Duodenal mucosa (tissue), 2 donors: ENCODE data around the gene SPDYE5.

Experiments
- H3K27ac ChIP-seq: one replicate; pipeline ENCODE4 v1.7.0; 2013; ENCODE audit warnings: low read depth, low read length
- H3K27me3 ChIP-seq, 2 donors: one replicate each; pipeline ENCODE4 v1.7.0; 2013; ENCODE audit warnings: low read length in 2 of 2, control low read depth in 1 of 2; ENCODE audit not compliant: insufficient read depth in 2 of 2, control insufficient read depth in 1 of 2
- H3K36me3 ChIP-seq, 2 donors: one replicate each; pipeline ENCODE4 v1.7.0; 2013; ENCODE audit warnings: low read length in 2 of 2, control low read depth in 1 of 2; ENCODE audit not compliant: insufficient read depth in 2 of 2, control insufficient read depth in 1 of 2
- H3K4me1 ChIP-seq, 2 donors: one replicate each; pipeline ENCODE4 v1.7.0; 2013; ENCODE audit warnings: low read length in 2 of 2, control low read depth in 1 of 2; ENCODE audit not compliant: insufficient read depth in 2 of 2, control insufficient read depth in 1 of 2
- H3K4me3 ChIP-seq, 2 donors: one replicate each; pipeline ENCODE4 v1.7.0; 2013; ENCODE audit warnings: low read length in 2 of 2, low read depth in 1 of 2
- H3K9ac ChIP-seq, 2 donors: one replicate each; pipeline ENCODE4 v1.7.0; 2013; ENCODE audit warnings: low read length in 2 of 2, low read depth in 1 of 2
- H3K9me3 ChIP-seq, 2 donors: one replicate each; pipeline ENCODE4 v1.7.0; 2013; ENCODE audit warnings: low read length in 2 of 2, control low read depth in 1 of 2; ENCODE audit not compliant: control insufficient read depth in 1 of 2

SPDYE5 gene

GRCh38 chr7:75536491-75536890, 44.4 kb downstream of the SPDYE5 start:
- Histone ChIP-seq H3K9ac (no peak overlapping the region), H3K36me3 (peaks cover 3 to 16% of the 10 kb centered on the region in 2 donors), H3K27me3 (no peaks in the 10 kb centered on the region), H3K9me3 (no peaks in the 10 kb centered on the region), H3K27ac (no peak overlapping the region), H3K4me3 (no peak overlapping the region), H3K4me1 (no peaks in the 10 kb centered on the region)

DNA sequence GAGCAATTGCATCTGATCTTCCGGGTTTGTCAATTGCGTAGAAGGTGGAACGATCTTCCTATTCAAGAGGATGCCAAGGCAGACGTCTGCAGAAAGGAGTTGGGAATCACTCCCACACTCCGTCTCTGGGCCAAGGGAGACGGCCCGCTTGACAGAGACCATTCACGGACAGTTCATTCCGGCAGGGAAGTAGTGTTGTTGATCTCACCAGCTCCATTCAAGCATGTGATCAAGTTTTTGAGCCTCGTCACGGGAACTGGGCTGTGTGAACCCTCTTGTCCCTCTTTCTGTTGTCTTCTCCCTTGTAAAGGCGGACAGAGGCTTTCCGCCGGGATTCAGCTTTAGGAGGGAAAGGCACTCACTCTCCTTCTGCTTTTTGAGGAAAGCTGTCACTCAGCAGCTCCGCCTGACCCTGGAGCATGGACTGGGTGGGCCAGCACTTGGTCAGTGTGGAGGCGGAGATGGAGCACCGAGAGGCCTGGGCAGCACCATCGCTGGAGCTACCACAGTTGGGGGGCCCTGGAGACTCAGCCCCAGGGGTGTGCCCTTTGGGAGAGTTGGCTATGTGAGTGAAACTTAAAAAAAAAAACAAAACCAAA, 44.9 kb downstream of the SPDYE5 start:
- no peaks in the 10 kb centered on the region for H3K9me3 ChIP-seq
- no peak overlapping the region for H3K27ac ChIP-seq
- H3K9ac ChIP-seq: no peak overlapping the region
- H3K27me3 ChIP-seq: no peaks in the 10 kb centered on the region
- H3K4me3 ChIP-seq: no peak overlapping the region
- no peaks in the 10 kb centered on the region for H3K4me1 ChIP-seq
- H3K36me3 ChIP-seq: peaks cover 3 to 16% of the 10 kb centered on the region in 2 donors

DNA sequence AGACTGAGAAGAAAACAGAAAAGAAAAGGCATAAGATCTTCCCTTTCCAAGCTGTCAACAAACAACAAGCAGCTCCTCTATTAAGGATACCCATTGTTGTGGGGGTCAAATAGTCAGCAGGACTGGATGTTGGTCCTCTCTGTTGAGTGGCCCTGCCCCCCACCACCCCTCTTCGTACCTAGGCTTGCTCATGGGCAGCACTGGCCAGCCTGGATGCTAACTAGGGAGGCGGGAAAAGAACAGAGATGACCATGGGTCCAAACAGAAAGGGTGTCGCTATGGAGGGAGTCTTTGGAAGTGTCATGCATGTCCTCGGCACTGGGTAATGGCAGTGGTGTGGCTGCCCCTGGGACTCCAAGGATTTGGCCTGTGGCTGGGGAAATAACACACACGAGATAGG, 45.6 kb downstream of the SPDYE5 start:
- H3K4me3 ChIP-seq: no peak overlapping the region
- H3K4me1 ChIP-seq: no peaks in the 10 kb centered on the region
- no peaks in the 10 kb centered on the region for H3K9me3 ChIP-seq
- H3K27ac ChIP-seq: no peak overlapping the region
- peaks cover 3 to 16% of the 10 kb centered on the region in 2 donors for H3K36me3 ChIP-seq
- H3K27me3 ChIP-seq: no peaks in the 10 kb centered on the region
- no peak overlapping the region for H3K9ac ChIP-seq

DNA sequence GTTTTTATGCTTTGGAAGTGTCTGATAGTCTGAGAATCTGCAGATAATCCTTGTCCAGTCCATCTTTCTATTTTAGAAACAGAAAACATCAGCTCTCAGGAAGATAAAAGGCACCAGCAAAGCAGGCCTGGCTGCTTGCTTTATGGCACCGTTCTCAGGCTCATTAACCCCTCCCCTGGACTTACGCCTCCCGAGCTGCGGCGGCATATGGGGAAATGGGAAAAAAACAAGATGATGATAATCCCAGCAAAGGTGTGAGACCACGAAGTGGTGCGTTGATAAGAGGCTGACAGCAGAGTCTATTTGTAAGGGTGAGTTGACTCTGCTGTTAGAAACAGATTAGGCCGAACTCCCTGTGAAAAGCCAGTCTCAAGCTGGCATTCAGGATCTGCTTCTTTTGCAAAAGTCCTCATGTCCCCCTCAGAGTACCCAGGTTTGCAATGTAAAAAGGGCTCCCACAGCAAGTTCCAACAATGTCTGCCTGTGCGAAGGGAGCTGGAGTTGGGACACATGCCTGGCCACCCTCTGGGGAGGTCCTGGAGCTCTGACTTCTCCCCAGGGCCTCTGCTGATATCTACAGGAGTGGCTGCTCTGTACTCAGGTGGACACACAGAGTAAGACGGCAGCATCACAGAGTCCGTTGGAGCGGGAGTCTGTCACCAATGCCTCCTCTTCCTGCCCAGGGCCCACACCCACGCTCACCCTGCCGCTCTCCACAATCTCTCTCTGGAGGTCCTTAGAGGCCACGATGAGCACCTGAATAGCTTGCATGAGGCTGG, 54.3 kb downstream of the SPDYE5 start:
- Histone ChIP-seq H3K36me3 (peaks cover 0 to 14% of the 10 kb centered on the region in 2 donors), H3K27ac (no peak overlapping the region), H3K9ac (no peak overlapping the region), H3K4me3 (no peak overlapping the region), H3K27me3 (no peaks in the 10 kb centered on the region), H3K4me1 (no peaks in the 10 kb centered on the region), H3K9me3 (no peaks in the 10 kb centered on the region)
